H1 (cell line): ENCODE results near the gene PSMB5. TPM values are rescaled to one million over a fixed set of nuclear protein-coding genes. Genes with fewer than 3 reads are reported as not detected.

ENCODE experiments used
- CTCF ChIA-PET: fragments of 300-600 bp; sonication (Branson Sonifier 250); formaldehyde crosslinking; loops from one replicate; lab custom pipeline; 2021; ENCODE audit not compliant: partially characterized antibody; lab: Charles Lee
- POLR2A ChIA-PET: fragments of 300-600 bp; sonication (Branson Sonifier 250); formaldehyde crosslinking; loops from one replicate; lab custom pipeline; 2021; ENCODE audit warnings: inconsistent platforms; ENCODE audit not compliant: partially characterized antibody; lab: Charles Lee
- DNase-seq, 2 experiments: peaks; one replicate each; pipeline versions ENCODE4 v3.0.0 to v3.0.0-alpha.2; 2010 to 2022; ENCODE audit warnings: low spot score in 2 of 2, low read depth in 1 of 2, mixed read lengths in 1 of 2
- FAIRE-seq: peaks from 2 replicates; lab custom pipeline; 2011; peaks lifted over from hg19 to GRCh38; lab: Jason Lieb, UNC
- H2AFZ ChIP-seq: 2 replicates; pipeline ENCODE4 v1.8.1; 2012; ENCODE audit warnings: low read length, inconsistent platforms
- H2AK5ac ChIP-seq: 2 replicates; pipeline ENCODE4 v1.6.1; 2013; ENCODE audit warnings: low read depth, low read length
- H2BK120ac ChIP-seq: replicated peaks from 2 replicates; pipeline ENCODE3; 2013; ENCODE audit warnings: low read depth, low read length, inconsistent platforms
- H2BK12ac ChIP-seq: 2 replicates; pipeline ENCODE4 v1.6.1; 2013; ENCODE audit warnings: low read depth, low read length
- H2BK15ac ChIP-seq: 2 replicates; pipeline ENCODE4 v1.6.1; 2013; ENCODE audit warnings: low read length
- H2BK20ac ChIP-seq: 2 replicates; pipeline ENCODE4 v1.6.1; 2013; ENCODE audit warnings: low read length
- H2BK5ac ChIP-seq: 2 replicates; pipeline ENCODE4 v1.6.1; 2013; ENCODE audit warnings: low read depth, low read length
- H3K14ac ChIP-seq: 2 replicates; pipeline ENCODE4 v1.6.1; 2013; ENCODE audit warnings: inconsistent platforms; ENCODE audit not compliant: insufficient read length
- H3K18ac ChIP-seq: 2 replicates; pipeline ENCODE4 v1.6.1; 2013; ENCODE audit warnings: low read length; ENCODE audit errors: extremely low read depth
- H3K23ac ChIP-seq: 2 replicates; pipeline ENCODE4 v1.6.1; 2013; ENCODE audit warnings: inconsistent platforms; ENCODE audit not compliant: insufficient read length
- H3K23me2 ChIP-seq: 2 replicates; pipeline ENCODE4 v1.6.1; 2013; ENCODE audit warnings: low read depth, low read length
- H3K27ac ChIP-seq: 2 replicates; pipeline ENCODE4 v1.6.1; 2011; ENCODE audit warnings: low read depth, low read length, inconsistent platforms
- H3K27me3 ChIP-seq, 4 experiments: replicated peaks in 1 of 4; 1 replicate in 1 of 4; 2 replicates in 3 of 4; pipeline versions ENCODE4 v1.6.1 to v1.8.1; 2011 to 2013; ENCODE audit warnings: low read length in 3 of 4, mild to moderate bottlenecking in 3 of 4, inconsistent platforms in 2 of 4, mixed read lengths in 2 of 4, moderate library complexity in 1 of 4; ENCODE audit not compliant: control insufficient read depth in 3 of 4, insufficient read depth in 3 of 4; ENCODE audit errors: extremely low read depth in 1 of 4
- H3K36me3 ChIP-seq, 4 experiments: 2 replicates each; pipeline versions ENCODE4 v1.6.1 to v1.8.1; 2011 to 2013; ENCODE audit warnings: mild to moderate bottlenecking in 4 of 4, low read length in 3 of 4, moderate library complexity in 2 of 4, control low read depth in 1 of 4, inconsistent platforms in 1 of 4; ENCODE audit not compliant: insufficient read depth in 4 of 4, control insufficient read depth in 2 of 4
- H3K4ac ChIP-seq: replicated peaks from 2 replicates; pipeline ENCODE3; 2013; ENCODE audit warnings: low read length, low read depth, mixed read lengths, inconsistent platforms; ENCODE audit not compliant: insufficient read length
- H3K4me1 ChIP-seq, 4 experiments: replicated peaks in 1 of 4; 1 replicate in 1 of 4; 2 replicates in 3 of 4; pipeline versions ENCODE4 v1.6.1 to v1.8.1; 2011 to 2013; ENCODE audit warnings: low read length in 3 of 4, inconsistent platforms in 2 of 4, mixed read lengths in 1 of 4; ENCODE audit not compliant: insufficient read depth in 4 of 4, control insufficient read depth in 3 of 4
- H3K4me2 ChIP-seq, 2 experiments: 2 replicates each; pipeline versions ENCODE4 v1.6.1 to v1.8.1; 2011 to 2013; ENCODE audit warnings: low read depth in 2 of 2, low read length in 2 of 2, control low read depth in 1 of 2, inconsistent platforms in 1 of 2, mild to moderate bottlenecking in 1 of 2; ENCODE audit not compliant: insufficient read depth in 1 of 2
- H3K4me3 ChIP-seq, 4 experiments: fragments of 200-600, 300-600 bp in 1 of 4; sonication (generic), shearing (Covaris generic), sonication (Bioruptor Twin) in 1 of 4; 2 replicates each; pipeline versions ENCODE4 v1.5.1 to v1.8.1; 2011 to 2016; ENCODE audit warnings: low read length in 4 of 4, low read depth in 3 of 4, control low read depth in 2 of 4, inconsistent platforms in 2 of 4, mild to moderate bottlenecking in 2 of 4, mixed read lengths in 1 of 4, moderate library complexity in 1 of 4; ENCODE audit not compliant: insufficient read depth in 2 of 4; ENCODE audit errors: extremely low read depth in 1 of 4
- H3K56ac ChIP-seq: replicated peaks from 2 replicates; pipeline ENCODE3; 2013; ENCODE audit warnings: low read depth, mild to moderate bottlenecking, mixed read lengths, low read length, inconsistent platforms; ENCODE audit not compliant: insufficient read length
- H3K79me1 ChIP-seq: 2 replicates; pipeline ENCODE4 v1.6.1; 2013; ENCODE audit warnings: low read depth, low read length, control low read depth
- H3K79me2 ChIP-seq, 2 experiments: 2 replicates each; pipeline versions ENCODE4 v1.6.1 to v1.8.1; 2012 to 2013; ENCODE audit warnings: low read length in 2 of 2, mild to moderate bottlenecking in 2 of 2, inconsistent platforms in 1 of 2; ENCODE audit not compliant: insufficient read depth in 2 of 2, control insufficient read depth in 1 of 2
- H3K9ac ChIP-seq, 4 experiments: replicated peaks in 1 of 4; 1 replicate in 1 of 4; 2 replicates in 3 of 4; pipeline versions ENCODE4 v1.6.1 to v1.8.1; 2011 to 2013; ENCODE audit warnings: low read depth in 3 of 4, low read length in 3 of 4, control low read depth in 2 of 4, mild to moderate bottlenecking in 2 of 4, moderate library complexity in 2 of 4, inconsistent platforms in 1 of 4; ENCODE audit errors: extremely low read depth in 1 of 4
- H3K9me3 ChIP-seq, 2 experiments: 2 replicates each; pipeline versions ENCODE4 v1.6.1 to v1.8.1; 2012 to 2013; ENCODE audit warnings: mild to moderate bottlenecking in 2 of 2, moderate library complexity in 2 of 2, control low read depth in 1 of 2, inconsistent platforms in 1 of 2, low read depth in 1 of 2, low read length in 1 of 2, mixed read lengths in 1 of 2; ENCODE audit not compliant: insufficient read depth in 2 of 2
- H4K20me1 ChIP-seq, 2 experiments: replicated peaks in 1 of 2; 2 replicates each; pipeline versions ENCODE3 to v1.8.1; 2011 to 2013; ENCODE audit warnings: inconsistent platforms in 2 of 2, low read length in 2 of 2, mild to moderate bottlenecking in 1 of 2; ENCODE audit not compliant: insufficient read depth in 2 of 2, control insufficient read depth in 1 of 2
- H4K5ac ChIP-seq: 2 replicates; pipeline ENCODE4 v1.6.1; 2013; ENCODE audit warnings: low read length, low read depth, mixed read lengths, inconsistent platforms; ENCODE audit not compliant: insufficient read length
- H4K8ac ChIP-seq: 2 replicates; pipeline ENCODE4 v1.8.0; 2013; ENCODE audit warnings: mild to moderate bottlenecking, moderate library complexity, low read length, inconsistent platforms; ENCODE audit not compliant: insufficient read depth; ENCODE audit errors: extremely low read depth
- H4K91ac ChIP-seq: replicated peaks from 2 replicates; pipeline ENCODE3; 2013; ENCODE audit warnings: low read length, mixed read lengths, inconsistent platforms; ENCODE audit not compliant: insufficient read length
- ATF2 ChIP-seq: IDR thresholded peaks from 2 replicates; pipeline ENCODE4 v1.6.1; 2012; ENCODE audit warnings: low read length, inconsistent platforms
- BCL11A ChIP-seq, 2 experiments: IDR thresholded peaks; one replicate each; pipeline ENCODE4 v1.6.1; 2011; ENCODE audit warnings: low read depth in 2 of 2, low read length in 2 of 2, mild to moderate bottlenecking in 2 of 2
- CHD1 ChIP-seq: IDR thresholded peaks from 2 replicates; pipeline ENCODE4 v1.6.1; 2012; ENCODE audit warnings: low read depth, low read length, improper control_type of control experiment
- CTBP2 ChIP-seq: IDR thresholded peaks from 2 replicates; pipeline ENCODE4 v1.7.0; 2011; ENCODE audit warnings: borderline replicate concordance, mild to moderate bottlenecking, moderate library complexity, mixed read lengths, low read length; ENCODE audit not compliant: insufficient read depth, insufficient read length
- FOSL1 ChIP-seq: IDR thresholded peaks from 2 replicates; pipeline ENCODE4 v1.6.1; 2011; ENCODE audit warnings: mild to moderate bottlenecking, low read depth, low read length, moderate library complexity; ENCODE audit not compliant: insufficient read depth
- JUN ChIP-seq: IDR thresholded peaks from 2 replicates; pipeline ENCODE4 v1.6.1; 2011; ENCODE audit warnings: low read depth, mild to moderate bottlenecking, improper control_type of control experiment, low read length
- NANOG ChIP-seq: IDR thresholded peaks from 2 replicates; pipeline ENCODE4 v1.6.1; 2011; ENCODE audit warnings: low read length, low read depth, mild to moderate bottlenecking, inconsistent platforms; ENCODE audit not compliant: insufficient read depth, poor library complexity, severe bottlenecking
- NRF1 ChIP-seq: IDR thresholded peaks from 2 replicates; pipeline ENCODE4 v1.6.1; 2011; ENCODE audit warnings: mild to moderate bottlenecking, low read depth, low read length, improper control_type of control experiment
- SIN3A ChIP-seq, 2 experiments: IDR thresholded peaks in 1 of 2; conservative IDR thresholded peaks in 1 of 2; 2 replicates each; pipeline ENCODE4 v1.6.1; 2011 to 2012; ENCODE audit warnings: low read length in 2 of 2, improper control_type of control experiment in 1 of 2, low read depth in 1 of 2, mild to moderate bottlenecking in 1 of 2
- SP1 ChIP-seq: IDR thresholded peaks from 2 replicates; pipeline ENCODE4 v1.6.1; 2011; ENCODE audit warnings: low read depth, low read length
- SP4 ChIP-seq: IDR thresholded peaks from 2 replicates; pipeline ENCODE4 v1.6.1; 2012; ENCODE audit warnings: low read length, inconsistent platforms
- WGBS, 2 experiments: shearing (Covaris generic) in 1 of 2; methylation state at CpG; one replicate each; pipeline versions ENCODE4 v1.1.6 to v1.1.7; 2013 to 2015; ENCODE audit warnings: low lambda C conversion rate in 2 of 2, mixed read lengths in 2 of 2, inconsistent platforms in 1 of 2, low coverage in 1 of 2, missing lambda C conversion rate in 1 of 2; ENCODE audit not compliant: insufficient replicate concordance in 2 of 2, insufficient coverage in 1 of 2, insufficient read length in 1 of 2; ENCODE audit errors: extremely low coverage in 1 of 2, missing lambda C conversion rate in 1 of 2; 5-methylcytosine and 5-hydroxymethylcytosine counted together
- polyA plus RNA-seq, 7 experiments: library from polyadenylated mRNA; depleted of rRNA in 3 of 7; stranded (reverse) in 5 of 7; unstranded in 2 of 7; fragments of >200 nt in 5 of 7; fragments of 200-250 nt in 2 of 7; gene quantifications; 1 replicate in 5 of 7; 2 replicates in 1 of 7; 4 replicates in 1 of 7; pipeline versions ENCODE4 v1.2.1 to v1.2.3, GENCODE V29; 2011 to 2013; ENCODE audit warnings: missing spikeins in 2 of 7, mixed read lengths in 2 of 7
- total RNA-seq: library from RNA; stranded (reverse); fragmentation: NEBNext Ultra II Directional; extraction: Animal tissue kit (Norgen Biotek cat#: 25700); gene quantifications from 2 replicates; pipeline ENCODE4 v1.2.1, GENCODE V29; 2021

Gene PSMB5
- total and polyA plus RNA-seq, 2 of the 8 experiments (the other 6 are each of a cell fraction or from before 2014, with no cell fraction given), result 254 to 510 TPM

- WGBS, 2 experiments, result 81% methylated on average over 1 of the region's 1 CpG; no CpG with 5 or more reads in 1 of the 2 experiments
- Histone ChIP-seq H3K23me2 (no peaks in the 10 kb centered on the region), H3K56ac (no peak overlapping the region), H2BK5ac (no peak overlapping the region), H3K18ac (no peak overlapping the region), H2BK20ac (no peak overlapping the region), H3K79me1 (no peaks in the 10 kb centered on the region), H3K4me3 (no peak overlapping the region), H4K91ac (no peak overlapping the region), H4K5ac (no peak overlapping the region), H2BK15ac (no peak overlapping the region), H3K9ac (no peak overlapping the region), H2BK12ac (no peak overlapping the region), H3K4ac (no peak overlapping the region), H3K27me3 (no peaks in the 10 kb centered on the region), H3K79me2 (peaks cover 4% of the 10 kb centered on the region in 2 experiments; a peak in 1 of 4 replicates), H3K9me3 (no peaks in the 10 kb centered on the region; a peak in 1 of 4 replicates), H3K4me1 (no peaks in the 10 kb centered on the region), H3K23ac (no peak overlapping the region), H3K27ac (no peak overlapping the region), H2AFZ (no peak overlapping the region), H2BK120ac (no peak overlapping the region), H3K36me3 (peaks cover 34 to 89% (median 64%) of the 10 kb centered on the region in 4 experiments), H3K4me2 (no peak overlapping the region), H3K14ac (no peak overlapping the region), H2AK5ac (no peak overlapping the region), H4K8ac (no peak overlapping the region), H4K20me1 (peaks cover 1 to 12% of the 10 kb centered on the region in 2 experiments)
- DNase-seq (no peak), FAIRE-seq (no peak)
- POLR2A ChIA-PET, result interaction anchor here (1.2 to 4.6 kb wide), 3 partner anchors 8 to 15 kb away, joined by 3 to 24 read pairs (median 3); partner anchors contain the start of genes ACIN1 and C14orf119
- CTCF ChIA-PET, result interaction anchor here (0.7 to 4.7 kb wide), 9 partner anchors 9 to 107 kb away, joined by 3 to 35 read pairs (median 4); no protein-coding TSS in a partner anchor
- no peak for TF ChIP-seq JUN
- TF ChIP-seq ATF2, result no peak
- no peak for TF ChIP-seq CHD1
- TF ChIP-seq NRF1, result no peak
- TF ChIP-seq SP1, result no peak
- TF ChIP-seq FOSL1, result no peak
- TF ChIP-seq NANOG, result no peak
- no peak for TF ChIP-seq SP4
- no peak for TF ChIP-seq CTBP2
- TF ChIP-seq SIN3A (conservative IDR thresholded peaks at IDR 0.05 in 1 of 2, IDR thresholded peaks at IDR 0.05 in 1 of 2; ENCODE audit: low read depth in 1 of 2, low read length in 2 of 2), result no peak
- no peak for TF ChIP-seq BCL11A (IDR thresholded peaks at IDR 0.05; ENCODE audit: low read depth in 2 of 2, low read length in 2 of 2)
Measured at GRCh38 chr14:23080474-23080873, 45.8 kb upstream of the PSMB5 start.
